A673 (cell line): ENCODE results near the gene URI1.

Experiments used
- EZH2 ChIP-seq: fragments of 200-600 bp; sonication (generic); IDR thresholded peaks from 2 replicates; pipeline ENCODE4 v1.6.1; 2017; ENCODE audit warnings: borderline replicate concordance, low read depth, mild to moderate bottlenecking, mixed read lengths, antibody characterized with exemption, low read length; ENCODE audit not compliant: poor library complexity, severe bottlenecking
- TF ChIP-seq, protein P1 (sequence below): fragments of 300-800, 200-600 bp; sonication (generic); conservative IDR thresholded peaks from 2 replicates; pipeline ENCODE4 v1.5.1; 2017; ENCODE audit warnings: low read depth, mild to moderate bottlenecking, antibody characterized with exemption, low read length, moderate library complexity, mixed read lengths

DNA sequence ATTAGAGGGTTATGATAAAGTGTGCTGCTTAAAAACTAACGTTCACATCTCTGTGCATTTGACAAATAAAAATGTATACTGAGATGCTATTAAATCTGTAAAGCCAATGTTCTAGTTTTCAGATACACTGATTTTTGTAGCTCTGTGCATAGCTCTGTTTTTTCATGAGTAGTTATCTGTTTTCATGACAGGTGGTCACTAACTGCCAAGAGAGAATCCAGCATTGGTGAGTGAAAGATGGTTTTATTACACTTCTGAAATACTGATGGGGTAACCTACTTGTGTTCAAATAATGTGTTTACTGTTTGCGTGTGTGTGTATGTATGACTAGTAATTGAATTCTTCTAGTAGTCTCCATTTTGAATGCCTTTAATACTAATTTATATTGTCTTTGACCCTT, 29.0 kb downstream of the URI1 start:
- TF ChIP-seq, protein P1, sequence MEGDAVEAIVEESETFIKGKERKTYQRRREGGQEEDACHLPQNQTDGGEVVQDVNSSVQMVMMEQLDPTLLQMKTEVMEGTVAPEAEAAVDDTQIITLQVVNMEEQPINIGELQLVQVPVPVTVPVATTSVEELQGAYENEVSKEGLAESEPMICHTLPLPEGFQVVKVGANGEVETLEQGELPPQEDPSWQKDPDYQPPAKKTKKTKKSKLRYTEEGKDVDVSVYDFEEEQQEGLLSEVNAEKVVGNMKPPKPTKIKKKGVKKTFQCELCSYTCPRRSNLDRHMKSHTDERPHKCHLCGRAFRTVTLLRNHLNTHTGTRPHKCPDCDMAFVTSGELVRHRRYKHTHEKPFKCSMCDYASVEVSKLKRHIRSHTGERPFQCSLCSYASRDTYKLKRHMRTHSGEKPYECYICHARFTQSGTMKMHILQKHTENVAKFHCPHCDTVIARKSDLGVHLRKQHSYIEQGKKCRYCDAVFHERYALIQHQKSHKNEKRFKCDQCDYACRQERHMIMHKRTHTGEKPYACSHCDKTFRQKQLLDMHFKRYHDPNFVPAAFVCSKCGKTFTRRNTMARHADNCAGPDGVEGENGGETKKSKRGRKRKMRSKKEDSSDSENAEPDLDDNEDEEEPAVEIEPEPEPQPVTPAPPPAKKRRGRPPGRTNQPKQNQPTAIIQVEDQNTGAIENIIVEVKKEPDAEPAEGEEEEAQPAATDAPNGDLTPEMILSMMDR, result no peak
- TF ChIP-seq EZH2, result no peak
